IgD-negative memory B cell (primary cell): ENCODE measurements around the gene GHRH. TPM values are rescaled to one million over a fixed set of nuclear protein-coding genes. Genes with fewer than 3 reads are reported as not detected.
A peak's percentile ranks its signal among the peaks of the same experiment; 100 is the strongest.

Source experiments
- H3K27ac Mint-ChIP-seq, 3 donors: one replicate each; pipeline ENCODE4 v1.8.0; 2020 to 2022; ENCODE audit warnings: mild to moderate bottlenecking in 3 of 3, mixed read lengths in 3 of 3, moderate library complexity in 1 of 3
- H3K27me3 Mint-ChIP-seq: one replicate; pipeline ENCODE4 v1.8.0; 2021; ENCODE audit warnings: mixed read lengths
- H3K36me3 Mint-ChIP-seq: one replicate; pipeline ENCODE4 v1.8.0; 2020; ENCODE audit warnings: mild to moderate bottlenecking, mixed read lengths
- H3K4me1 Mint-ChIP-seq, 3 donors: one replicate each; pipeline ENCODE4 v1.8.0; 2020 to 2022; ENCODE audit warnings: mixed read lengths in 3 of 3, mild to moderate bottlenecking in 1 of 3
- H3K4me3 Mint-ChIP-seq, 4 donors: one replicate each; pipeline ENCODE4 v1.8.0; 2020 to 2022; ENCODE audit warnings: mild to moderate bottlenecking in 4 of 4, mixed read lengths in 4 of 4, moderate library complexity in 3 of 4
- H3K9me3 Mint-ChIP-seq, 3 donors: one replicate each; pipeline ENCODE4 v1.8.0; 2020 to 2021; ENCODE audit warnings: mixed read lengths in 3 of 3, mild to moderate bottlenecking in 1 of 3
- polyA plus RNA-seq: library from polyadenylated mRNA; unstranded; fragments of 300-500 nt; fragmentation: Illumina TruSeq; gene quantifications from one replicate; pipeline ENCODE4 v1.2.3, GENCODE V29; 2021

GHRH gene
- polyA plus RNA-seq, 1 donor from 2014 or later = not detected

GRCh38 chr20:37226889-37227288 is 34.7 kb downstream of the GHRH start:
- no peaks in the 10 kb centered on the region for H3K27me3 Mint-ChIP-seq

GRCh38 chr20:37225146-37225545 is 36.5 kb downstream of the GHRH start:
- Mint-ChIP-seq H3K4me1 (peaks cover 0 to 2% (median 0%) of the 10 kb centered on the region in 3 donors), H3K27me3 (no peaks in the 10 kb centered on the region), H3K27ac (peak overlapping the region in 1 of 3 donors; percentile 47), H3K4me3 (no peak overlapping the region), H3K36me3 (peaks cover 2% of the 10 kb centered on the region), H3K9me3 (no peaks in the 10 kb centered on the region)

More at GRCh38 chr20:37226889-37227288, 34.7 kb downstream of the GHRH start:
- Mint-ChIP-seq H3K4me3 (no peak overlapping the region), H3K4me1 (peaks cover 0 to 2% (median 0%) of the 10 kb centered on the region in 3 donors), H3K9me3 (no peaks in the 10 kb centered on the region), H3K27ac (peak overlapping the region in 1 of 3 donors; percentile 78), H3K36me3 (peaks cover 5% of the 10 kb centered on the region)

- no peak overlapping the region for H3K4me3 Mint-ChIP-seq
- peaks cover 6% of the 10 kb centered on the region for H3K36me3 Mint-ChIP-seq
- no peaks in the 10 kb centered on the region for H3K27me3 Mint-ChIP-seq
- peaks cover 0 to 2% (median 0%) of the 10 kb centered on the region in 3 donors for H3K4me1 Mint-ChIP-seq
- no peak overlapping the region for H3K27ac Mint-ChIP-seq
- H3K9me3 Mint-ChIP-seq = no peaks in the 10 kb centered on the region
Observed at GRCh38 chr20:37223053-37223452, 38.6 kb downstream of the GHRH start.

GRCh38 chr20:37222086-37222485 is 39.5 kb downstream of the GHRH start:
- peaks cover 0 to 2% (median 0%) of the 10 kb centered on the region in 3 donors for H3K4me1 Mint-ChIP-seq
- H3K9me3 Mint-ChIP-seq = no peaks in the 10 kb centered on the region
- peaks cover 6% of the 10 kb centered on the region for H3K36me3 Mint-ChIP-seq
- no peak overlapping the region for H3K4me3 Mint-ChIP-seq
- H3K27ac Mint-ChIP-seq = no peak overlapping the region
- H3K27me3 Mint-ChIP-seq = no peaks in the 10 kb centered on the region

GRCh38 chr20:37220731-37221130 is 40.9 kb downstream of the GHRH start:
- Mint-ChIP-seq H3K4me3 (no peak overlapping the region), H3K4me1 (peaks cover 0 to 2% (median 0%) of the 10 kb centered on the region in 3 donors), H3K9me3 (no peaks in the 10 kb centered on the region), H3K36me3 (peaks cover 8% of the 10 kb centered on the region), H3K27me3 (no peaks in the 10 kb centered on the region), H3K27ac (no peak overlapping the region)

- no peak overlapping the region for H3K4me3 Mint-ChIP-seq
- H3K27me3 Mint-ChIP-seq = no peaks in the 10 kb centered on the region
- H3K9me3 Mint-ChIP-seq = no peaks in the 10 kb centered on the region
- H3K27ac Mint-ChIP-seq = no peak overlapping the region
- H3K36me3 Mint-ChIP-seq = peaks cover 9% of the 10 kb centered on the region
- H3K4me1 Mint-ChIP-seq = peaks cover 0 to 4% (median 0%) of the 10 kb centered on the region in 3 donors
Observed at GRCh38 chr20:37219751-37220668, 41.6 kb downstream of the GHRH start.

GRCh38 chr20:37218976-37219375 is 42.6 kb downstream of the GHRH start:
- Mint-ChIP-seq H3K27me3 (no peaks in the 10 kb centered on the region), H3K4me3 (no peak overlapping the region), H3K9me3 (no peaks in the 10 kb centered on the region), H3K4me1 (peaks cover 0 to 4% (median 0%) of the 10 kb centered on the region in 3 donors), H3K27ac (no peak overlapping the region), H3K36me3 (peaks cover 9% of the 10 kb centered on the region)

- H3K27ac Mint-ChIP-seq = no peak overlapping the region
Observed at GRCh38 chr20:37218441-37218840, 43.2 kb downstream of the GHRH start.

GRCh38 chr20:37209661-37210314 is 51.8 kb downstream of the GHRH start:
- peaks cover 2% of the 10 kb centered on the region for H3K36me3 Mint-ChIP-seq
- no peak overlapping the region for H3K27ac Mint-ChIP-seq
- no peaks in the 10 kb centered on the region for H3K9me3 Mint-ChIP-seq
- no peak overlapping the region for H3K4me3 Mint-ChIP-seq
- H3K4me1 Mint-ChIP-seq = no peaks in the 10 kb centered on the region
- no peaks in the 10 kb centered on the region for H3K27me3 Mint-ChIP-seq

More at GRCh38 chr20:37218441-37218840, 43.2 kb downstream of the GHRH start:
- no peaks in the 10 kb centered on the region for H3K27me3 Mint-ChIP-seq
- H3K4me3 Mint-ChIP-seq = no peak overlapping the region
- no peaks in the 10 kb centered on the region for H3K9me3 Mint-ChIP-seq
- peaks cover 9% of the 10 kb centered on the region for H3K36me3 Mint-ChIP-seq
- peaks cover 0 to 4% (median 0%) of the 10 kb centered on the region in 3 donors for H3K4me1 Mint-ChIP-seq

GRCh38 chr20:37209193-37209592 is 52.4 kb downstream of the GHRH start:
- H3K27ac Mint-ChIP-seq = no peak overlapping the region
- H3K4me1 Mint-ChIP-seq = no peaks in the 10 kb centered on the region
- H3K36me3 Mint-ChIP-seq = peaks cover 2% of the 10 kb centered on the region

GRCh38 chr20:37207171-37207570 is 54.4 kb downstream of the GHRH start:
- Mint-ChIP-seq H3K27ac (no peak overlapping the region), H3K9me3 (no peaks in the 10 kb centered on the region), H3K36me3 (no peaks in the 10 kb centered on the region), H3K4me1 (no peaks in the 10 kb centered on the region), H3K4me3 (no peak overlapping the region), H3K27me3 (no peaks in the 10 kb centered on the region)

More at GRCh38 chr20:37209193-37209592, 52.4 kb downstream of the GHRH start:
- H3K4me3 Mint-ChIP-seq = no peak overlapping the region
- no peaks in the 10 kb centered on the region for H3K27me3 Mint-ChIP-seq
- no peaks in the 10 kb centered on the region for H3K9me3 Mint-ChIP-seq

- no peaks in the 10 kb centered on the region for H3K4me1 Mint-ChIP-seq
- no peak overlapping the region for H3K4me3 Mint-ChIP-seq
- H3K27me3 Mint-ChIP-seq = no peaks in the 10 kb centered on the region
- no peaks in the 10 kb centered on the region for H3K36me3 Mint-ChIP-seq
- H3K9me3 Mint-ChIP-seq = no peaks in the 10 kb centered on the region
- H3K27ac Mint-ChIP-seq = no peak overlapping the region
Observed at GRCh38 chr20:37205794-37206193, 55.8 kb downstream of the GHRH start.

- Mint-ChIP-seq H3K9me3 (no peaks in the 10 kb centered on the region), H3K36me3 (peaks cover 2% of the 10 kb centered on the region), H3K27ac (peak overlapping the region in 1 of 3 donors; percentile 13), H3K4me1 (no peaks in the 10 kb centered on the region), H3K27me3 (no peaks in the 10 kb centered on the region), H3K4me3 (no peak overlapping the region)
Observed at GRCh38 chr20:37205130-37205529, 56.5 kb downstream of the GHRH start.

GRCh38 chr20:37204056-37204455 is 57.6 kb downstream of the GHRH start:
- Mint-ChIP-seq H3K4me3 (no peak overlapping the region), H3K27ac (no peak overlapping the region), H3K4me1 (no peaks in the 10 kb centered on the region), H3K9me3 (no peaks in the 10 kb centered on the region), H3K27me3 (no peaks in the 10 kb centered on the region), H3K36me3 (peaks cover 2% of the 10 kb centered on the region)

GRCh38 chr20:37202267-37202943 is 59.2 kb downstream of the GHRH start:
- Mint-ChIP-seq H3K36me3 (peaks cover 2% of the 10 kb centered on the region), H3K27me3 (no peaks in the 10 kb centered on the region), H3K4me3 (no peak overlapping the region), H3K9me3 (no peaks in the 10 kb centered on the region), H3K4me1 (peaks cover 0 to 1% (median 0%) of the 10 kb centered on the region in 3 donors), H3K27ac (no peak overlapping the region)
